H1 (cell line): Measurements from ENCODE around the gene LIPT2. TPM values are rescaled to one million over a fixed set of nuclear protein-coding genes. Genes with fewer than 3 reads are reported as not detected.

ENCODE experiments used
- CHD2 ChIP-seq: IDR thresholded peaks from 2 replicates; pipeline ENCODE4 v1.6.1; 2012; ENCODE audit warnings: low read length, improper control_type of control experiment
- GABPA ChIP-seq: IDR thresholded peaks from 2 replicates; pipeline ENCODE4 v1.6.1; 2011; ENCODE audit warnings: mild to moderate bottlenecking, low read length, moderate library complexity, borderline replicate concordance; ENCODE audit not compliant: insufficient read depth
- GTF2F1 ChIP-seq: IDR thresholded peaks from 2 replicates; pipeline ENCODE4 v1.6.1; 2012; ENCODE audit warnings: low read depth, low read length, improper control_type of control experiment, borderline replicate concordance
- polyA plus RNA-seq, 7 experiments: library from polyadenylated mRNA; depleted of rRNA in 3 of 7; stranded (reverse) in 5 of 7; unstranded in 2 of 7; fragments of >200 nt in 5 of 7; fragments of 200-250 nt in 2 of 7; gene quantifications; 1 replicate in 5 of 7; 2 replicates in 1 of 7; 4 replicates in 1 of 7; pipeline versions ENCODE4 v1.2.1 to v1.2.3, GENCODE V29; 2011 to 2013; ENCODE audit warnings: missing spikeins in 2 of 7, mixed read lengths in 2 of 7
- total RNA-seq: library from RNA; stranded (reverse); fragmentation: NEBNext Ultra II Directional; extraction: Animal tissue kit (Norgen Biotek cat#: 25700); gene quantifications from 2 replicates; pipeline ENCODE4 v1.2.1, GENCODE V29; 2021
- TF ChIP-seq, protein P1 (sequence below): fragments of 300-600 bp; sonication (generic); IDR thresholded peaks from 2 replicates; pipeline ENCODE4 v1.7.1; 2012; ENCODE audit warnings: low read length, moderate library complexity, mild to moderate bottlenecking, inconsistent platforms; ENCODE audit not compliant: insufficient replicate concordance

LIPT2 gene
- total and polyA plus RNA-seq, 2 of the 8 experiments (the other 6 are each of a cell fraction or from before 2014, with no cell fraction given) = 6.4 to 16.7 TPM

DNA sequence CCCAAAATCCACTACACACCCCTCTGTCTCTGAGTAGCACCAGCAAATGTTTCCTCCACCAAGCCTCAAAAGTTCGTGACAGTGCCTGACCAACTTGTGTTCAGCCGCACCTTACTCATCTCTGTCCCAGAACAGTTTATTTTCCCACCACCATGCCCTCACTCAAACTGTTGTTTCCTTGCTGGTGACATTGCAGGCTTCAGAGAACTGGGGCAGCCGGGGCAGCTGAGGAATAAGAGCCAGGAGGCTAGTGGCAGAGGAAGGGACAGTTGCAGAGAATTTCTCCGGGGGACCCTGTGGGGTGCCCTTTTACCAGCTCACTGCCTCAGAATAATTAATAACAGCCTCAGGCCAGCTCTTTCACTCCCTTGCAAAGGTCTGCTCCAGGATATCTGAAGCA is 25.5 kb downstream of the LIPT2 start (continued):
- TF ChIP-seq CHD2 (no peak), GTF2F1 (no peak), GABPA (no peak)
- TF ChIP-seq, protein P1, sequence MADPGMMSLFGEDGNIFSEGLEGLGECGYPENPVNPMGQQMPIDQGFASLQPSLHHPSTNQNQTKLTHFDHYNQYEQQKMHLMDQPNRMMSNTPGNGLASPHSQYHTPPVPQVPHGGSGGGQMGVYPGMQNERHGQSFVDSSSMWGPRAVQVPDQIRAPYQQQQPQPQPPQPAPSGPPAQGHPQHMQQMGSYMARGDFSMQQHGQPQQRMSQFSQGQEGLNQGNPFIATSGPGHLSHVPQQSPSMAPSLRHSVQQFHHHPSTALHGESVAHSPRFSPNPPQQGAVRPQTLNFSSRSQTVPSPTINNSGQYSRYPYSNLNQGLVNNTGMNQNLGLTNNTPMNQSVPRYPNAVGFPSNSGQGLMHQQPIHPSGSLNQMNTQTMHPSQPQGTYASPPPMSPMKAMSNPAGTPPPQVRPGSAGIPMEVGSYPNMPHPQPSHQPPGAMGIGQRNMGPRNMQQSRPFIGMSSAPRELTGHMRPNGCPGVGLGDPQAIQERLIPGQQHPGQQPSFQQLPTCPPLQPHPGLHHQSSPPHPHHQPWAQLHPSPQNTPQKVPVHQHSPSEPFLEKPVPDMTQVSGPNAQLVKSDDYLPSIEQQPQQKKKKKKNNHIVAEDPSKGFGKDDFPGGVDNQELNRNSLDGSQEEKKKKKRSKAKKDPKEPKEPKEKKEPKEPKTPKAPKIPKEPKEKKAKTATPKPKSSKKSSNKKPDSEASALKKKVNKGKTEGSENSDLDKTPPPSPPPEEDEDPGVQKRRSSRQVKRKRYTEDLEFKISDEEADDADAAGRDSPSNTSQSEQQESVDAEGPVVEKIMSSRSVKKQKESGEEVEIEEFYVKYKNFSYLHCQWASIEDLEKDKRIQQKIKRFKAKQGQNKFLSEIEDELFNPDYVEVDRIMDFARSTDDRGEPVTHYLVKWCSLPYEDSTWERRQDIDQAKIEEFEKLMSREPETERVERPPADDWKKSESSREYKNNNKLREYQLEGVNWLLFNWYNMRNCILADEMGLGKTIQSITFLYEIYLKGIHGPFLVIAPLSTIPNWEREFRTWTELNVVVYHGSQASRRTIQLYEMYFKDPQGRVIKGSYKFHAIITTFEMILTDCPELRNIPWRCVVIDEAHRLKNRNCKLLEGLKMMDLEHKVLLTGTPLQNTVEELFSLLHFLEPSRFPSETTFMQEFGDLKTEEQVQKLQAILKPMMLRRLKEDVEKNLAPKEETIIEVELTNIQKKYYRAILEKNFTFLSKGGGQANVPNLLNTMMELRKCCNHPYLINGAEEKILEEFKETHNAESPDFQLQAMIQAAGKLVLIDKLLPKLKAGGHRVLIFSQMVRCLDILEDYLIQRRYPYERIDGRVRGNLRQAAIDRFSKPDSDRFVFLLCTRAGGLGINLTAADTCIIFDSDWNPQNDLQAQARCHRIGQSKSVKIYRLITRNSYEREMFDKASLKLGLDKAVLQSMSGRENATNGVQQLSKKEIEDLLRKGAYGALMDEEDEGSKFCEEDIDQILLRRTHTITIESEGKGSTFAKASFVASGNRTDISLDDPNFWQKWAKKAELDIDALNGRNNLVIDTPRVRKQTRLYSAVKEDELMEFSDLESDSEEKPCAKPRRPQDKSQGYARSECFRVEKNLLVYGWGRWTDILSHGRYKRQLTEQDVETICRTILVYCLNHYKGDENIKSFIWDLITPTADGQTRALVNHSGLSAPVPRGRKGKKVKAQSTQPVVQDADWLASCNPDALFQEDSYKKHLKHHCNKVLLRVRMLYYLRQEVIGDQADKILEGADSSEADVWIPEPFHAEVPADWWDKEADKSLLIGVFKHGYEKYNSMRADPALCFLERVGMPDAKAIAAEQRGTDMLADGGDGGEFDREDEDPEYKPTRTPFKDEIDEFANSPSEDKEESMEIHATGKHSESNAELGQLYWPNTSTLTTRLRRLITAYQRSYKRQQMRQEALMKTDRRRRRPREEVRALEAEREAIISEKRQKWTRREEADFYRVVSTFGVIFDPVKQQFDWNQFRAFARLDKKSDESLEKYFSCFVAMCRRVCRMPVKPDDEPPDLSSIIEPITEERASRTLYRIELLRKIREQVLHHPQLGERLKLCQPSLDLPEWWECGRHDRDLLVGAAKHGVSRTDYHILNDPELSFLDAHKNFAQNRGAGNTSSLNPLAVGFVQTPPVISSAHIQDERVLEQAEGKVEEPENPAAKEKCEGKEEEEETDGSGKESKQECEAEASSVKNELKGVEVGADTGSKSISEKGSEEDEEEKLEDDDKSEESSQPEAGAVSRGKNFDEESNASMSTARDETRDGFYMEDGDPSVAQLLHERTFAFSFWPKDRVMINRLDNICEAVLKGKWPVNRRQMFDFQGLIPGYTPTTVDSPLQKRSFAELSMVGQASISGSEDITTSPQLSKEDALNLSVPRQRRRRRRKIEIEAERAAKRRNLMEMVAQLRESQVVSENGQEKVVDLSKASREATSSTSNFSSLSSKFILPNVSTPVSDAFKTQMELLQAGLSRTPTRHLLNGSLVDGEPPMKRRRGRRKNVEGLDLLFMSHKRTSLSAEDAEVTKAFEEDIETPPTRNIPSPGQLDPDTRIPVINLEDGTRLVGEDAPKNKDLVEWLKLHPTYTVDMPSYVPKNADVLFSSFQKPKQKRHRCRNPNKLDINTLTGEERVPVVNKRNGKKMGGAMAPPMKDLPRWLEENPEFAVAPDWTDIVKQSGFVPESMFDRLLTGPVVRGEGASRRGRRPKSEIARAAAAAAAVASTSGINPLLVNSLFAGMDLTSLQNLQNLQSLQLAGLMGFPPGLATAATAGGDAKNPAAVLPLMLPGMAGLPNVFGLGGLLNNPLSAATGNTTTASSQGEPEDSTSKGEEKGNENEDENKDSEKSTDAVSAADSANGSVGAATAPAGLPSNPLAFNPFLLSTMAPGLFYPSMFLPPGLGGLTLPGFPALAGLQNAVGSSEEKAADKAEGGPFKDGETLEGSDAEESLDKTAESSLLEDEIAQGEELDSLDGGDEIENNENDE = no peak
